ENCODE results near the gene RAB31.

The RAB31 gene, protein sequence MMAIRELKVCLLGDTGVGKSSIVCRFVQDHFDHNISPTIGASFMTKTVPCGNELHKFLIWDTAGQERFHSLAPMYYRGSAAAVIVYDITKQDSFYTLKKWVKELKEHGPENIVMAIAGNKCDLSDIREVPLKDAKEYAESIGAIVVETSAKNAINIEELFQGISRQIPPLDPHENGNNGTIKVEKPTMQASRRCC

DNA sequence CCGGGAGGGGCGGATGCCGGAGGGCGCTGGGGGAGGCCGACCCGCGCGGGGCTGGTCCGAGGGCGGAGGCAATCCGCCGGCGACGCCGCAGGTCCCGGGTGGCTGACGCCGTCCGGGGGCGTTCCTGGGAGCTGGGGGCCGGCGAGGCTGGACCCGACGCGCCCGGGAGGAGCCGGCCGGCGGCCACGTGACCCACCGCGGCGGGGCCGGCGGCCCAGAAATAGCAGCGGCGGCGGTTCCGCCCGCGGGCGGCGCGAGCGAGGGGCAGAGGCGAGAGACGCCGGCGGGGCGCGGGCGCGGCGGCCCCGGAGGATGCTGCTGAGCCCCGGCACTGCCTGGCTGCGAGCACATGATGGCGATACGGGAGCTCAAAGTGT lies at the start of gene RAB31:
Gene RAB31 (plus strand): TSS at position 245 of the 377 bp plus-strand sequence. CDS start 105 bp downstream, at position 350.
- DNase-seq: peak; percentile 51
- H3K9me3 ChIP-seq (ENCODE audit: severe bottlenecking): no peaks in the 10 kb centered on the region
- H3K4me3 ChIP-seq (ENCODE audit: low read depth, low read length): peak within 1 kb of the TSS; percentile 61
- TF ChIP-seq, protein P1, sequence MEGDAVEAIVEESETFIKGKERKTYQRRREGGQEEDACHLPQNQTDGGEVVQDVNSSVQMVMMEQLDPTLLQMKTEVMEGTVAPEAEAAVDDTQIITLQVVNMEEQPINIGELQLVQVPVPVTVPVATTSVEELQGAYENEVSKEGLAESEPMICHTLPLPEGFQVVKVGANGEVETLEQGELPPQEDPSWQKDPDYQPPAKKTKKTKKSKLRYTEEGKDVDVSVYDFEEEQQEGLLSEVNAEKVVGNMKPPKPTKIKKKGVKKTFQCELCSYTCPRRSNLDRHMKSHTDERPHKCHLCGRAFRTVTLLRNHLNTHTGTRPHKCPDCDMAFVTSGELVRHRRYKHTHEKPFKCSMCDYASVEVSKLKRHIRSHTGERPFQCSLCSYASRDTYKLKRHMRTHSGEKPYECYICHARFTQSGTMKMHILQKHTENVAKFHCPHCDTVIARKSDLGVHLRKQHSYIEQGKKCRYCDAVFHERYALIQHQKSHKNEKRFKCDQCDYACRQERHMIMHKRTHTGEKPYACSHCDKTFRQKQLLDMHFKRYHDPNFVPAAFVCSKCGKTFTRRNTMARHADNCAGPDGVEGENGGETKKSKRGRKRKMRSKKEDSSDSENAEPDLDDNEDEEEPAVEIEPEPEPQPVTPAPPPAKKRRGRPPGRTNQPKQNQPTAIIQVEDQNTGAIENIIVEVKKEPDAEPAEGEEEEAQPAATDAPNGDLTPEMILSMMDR (IDR thresholded peaks at IDR 0.05; ENCODE audit: low read depth, low read length): peak; percentile 16; the same call in 1 of the 2 replicates
- H3K36me3 ChIP-seq: no peaks in the 10 kb centered on the region
- H3K27ac ChIP-seq: no peak within 1 kb of the TSS
- peaks cover 9% of the 10 kb centered on the region for H3K27me3 ChIP-seq (ENCODE audit: insufficient read depth, low read depth, severe bottlenecking)

DNA sequence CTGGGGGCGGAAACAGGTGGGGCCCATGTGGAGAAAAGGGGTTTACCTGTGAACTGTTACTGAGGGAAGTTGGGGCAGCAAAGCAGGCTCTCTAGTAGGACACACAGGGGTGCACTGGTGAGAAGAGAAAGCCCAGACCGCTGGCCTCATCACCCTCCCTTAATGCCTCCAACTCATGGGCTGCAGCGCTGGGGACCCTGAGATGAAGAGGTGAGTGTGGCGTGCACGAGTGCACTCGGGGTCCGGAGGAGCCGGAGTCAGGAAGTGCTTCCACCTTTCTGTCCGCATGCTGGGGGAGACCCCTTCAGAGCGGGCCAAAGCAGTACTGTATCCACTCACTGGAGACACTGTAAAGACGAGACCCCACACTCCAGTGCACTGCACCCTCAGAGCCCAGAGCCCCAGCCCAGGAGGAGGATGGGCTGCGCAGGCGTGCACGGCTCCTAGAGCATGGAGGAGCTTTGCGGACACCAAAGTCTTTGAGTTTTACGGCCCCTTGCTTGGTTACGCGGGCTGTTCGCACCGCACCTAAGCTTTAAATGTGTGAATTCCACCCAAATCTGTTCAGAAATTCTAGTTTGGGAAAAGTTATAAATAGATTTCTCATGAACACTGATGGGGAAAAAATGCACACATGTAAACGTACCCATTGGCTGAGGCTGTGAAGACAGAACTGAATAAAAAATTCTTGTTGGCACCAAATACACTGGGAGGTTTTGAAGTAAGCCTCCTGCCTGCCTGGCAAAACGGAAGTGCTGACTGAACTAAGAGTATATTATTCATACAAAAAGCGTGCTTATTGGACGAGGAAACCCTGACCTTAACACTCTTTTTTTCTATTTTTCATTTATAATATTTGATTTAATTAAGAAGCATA lies 48.4 kb upstream of the RAB31 start:
- Histone ChIP-seq H3K27ac (no peak overlapping the region), H3K4me3 (ENCODE audit: low read depth, low read length) (no peak overlapping the region), H3K27me3 (ENCODE audit: insufficient read depth, low read depth, severe bottlenecking) (no peaks in the 10 kb centered on the region), H3K36me3 (no peaks in the 10 kb centered on the region), H3K9me3 (ENCODE audit: severe bottlenecking) (no peaks in the 10 kb centered on the region)
- TF ChIP-seq, protein P1 (IDR thresholded peaks at IDR 0.05; ENCODE audit: low read depth, low read length): no peak
- DNase-seq: peak; percentile 21

DNA sequence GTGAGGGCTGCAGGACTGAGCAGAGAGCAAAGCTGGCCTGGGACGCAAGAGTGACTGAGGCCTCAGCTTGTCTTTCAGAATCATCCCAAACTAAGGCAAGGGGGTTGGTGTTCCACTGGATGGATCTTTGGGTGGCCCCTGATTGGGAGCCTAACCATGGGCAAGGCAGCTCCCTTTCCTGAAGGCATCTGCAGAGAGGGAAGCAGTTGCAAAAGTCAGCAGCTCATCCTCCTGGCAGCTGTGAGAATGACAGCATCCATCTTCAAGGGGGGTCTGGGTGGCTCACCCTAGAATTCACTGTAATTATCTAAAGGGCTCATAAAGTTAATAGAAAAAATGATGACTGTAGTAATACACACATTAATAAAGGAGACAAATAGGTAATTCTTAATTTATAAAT lies 46.5 kb upstream of the RAB31 start:
- Histone ChIP-seq H3K27ac (no peak overlapping the region), H3K9me3 (ENCODE audit: severe bottlenecking) (no peaks in the 10 kb centered on the region), H3K36me3 (no peaks in the 10 kb centered on the region), H3K27me3 (ENCODE audit: insufficient read depth, low read depth, severe bottlenecking) (no peaks in the 10 kb centered on the region), H3K4me3 (ENCODE audit: low read depth, low read length) (no peak overlapping the region)
- no peak for DNase-seq
- TF ChIP-seq, protein P1 (IDR thresholded peaks at IDR 0.05; ENCODE audit: low read depth, low read length): peak; percentile 27; the same call in 1 of the 2 replicates

DNA sequence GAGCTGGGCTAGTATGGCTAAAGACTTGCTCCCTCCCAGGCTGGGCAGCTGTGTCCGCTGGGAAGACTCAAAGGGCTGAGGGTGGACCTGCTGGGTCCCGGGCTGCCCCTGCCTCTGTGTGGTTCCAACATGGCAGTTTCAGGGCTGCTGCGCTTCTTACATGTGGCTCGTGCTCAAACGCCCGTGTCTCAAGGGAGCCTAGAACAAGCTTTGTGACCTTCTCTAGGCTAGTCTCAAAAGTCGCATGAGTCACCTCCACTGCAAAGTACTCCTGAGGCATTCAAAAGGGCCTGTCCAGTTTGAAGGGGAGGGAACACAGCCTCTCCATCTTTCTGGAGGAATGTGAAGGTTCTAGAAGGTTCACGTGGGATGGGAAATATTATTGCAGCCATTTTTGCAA lies 44.7 kb upstream of the RAB31 start:
- H3K9me3 ChIP-seq (ENCODE audit: severe bottlenecking): no peaks in the 10 kb centered on the region
- no peaks in the 10 kb centered on the region for H3K36me3 ChIP-seq
- TF ChIP-seq, protein P1 (IDR thresholded peaks at IDR 0.05; ENCODE audit: low read depth, low read length): no peak
- H3K27ac ChIP-seq: no peak overlapping the region
- H3K27me3 ChIP-seq (ENCODE audit: insufficient read depth, low read depth, severe bottlenecking): no peaks in the 10 kb centered on the region
- no peak for DNase-seq
- no peak overlapping the region for H3K4me3 ChIP-seq (ENCODE audit: low read depth, low read length)

DNA sequence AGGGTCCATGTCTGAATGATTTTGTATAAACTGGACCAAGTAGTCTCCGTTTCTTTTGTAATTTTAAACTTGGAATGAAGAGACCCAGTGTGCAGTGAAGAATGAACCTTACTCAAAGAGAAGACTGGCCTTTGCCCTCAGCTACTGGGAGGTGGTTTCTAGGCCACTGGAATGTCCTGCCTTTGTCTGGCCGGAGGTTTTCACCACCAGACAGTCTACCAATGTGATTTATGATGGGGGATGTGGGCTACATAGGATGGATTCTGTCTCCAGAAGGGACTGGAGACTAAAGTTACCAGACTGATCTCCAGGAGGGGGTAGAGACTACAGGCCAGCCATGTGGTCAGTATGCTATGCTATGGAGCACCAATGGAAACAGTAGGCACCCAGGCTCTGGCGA lies 42.8 kb upstream of the RAB31 start:
- no peaks in the 10 kb centered on the region for H3K36me3 ChIP-seq
- TF ChIP-seq, protein P1 (IDR thresholded peaks at IDR 0.05; ENCODE audit: low read depth, low read length): no peak
- DNase-seq: no peak
- H3K9me3 ChIP-seq (ENCODE audit: severe bottlenecking): no peaks in the 10 kb centered on the region
- no peak overlapping the region for H3K4me3 ChIP-seq (ENCODE audit: low read depth, low read length)
- H3K27ac ChIP-seq: no peak overlapping the region
- no peaks in the 10 kb centered on the region for H3K27me3 ChIP-seq (ENCODE audit: insufficient read depth, low read depth, severe bottlenecking)

Data from WERI-Rb-1 (cell line).